Muscle layer of colon (tissue), 2 donors: ENCODE measurements around the gene CRISPLD2.

Source experiments
- H3K27ac ChIP-seq: one replicate; pipeline ENCODE4 v1.7.0; 2013; ENCODE audit warnings: low read depth, mild to moderate bottlenecking, low read length, moderate library complexity
- H3K27me3 ChIP-seq, 2 donors: one replicate each; pipeline ENCODE4 v1.7.0; 2013; ENCODE audit warnings: low read length in 2 of 2, mild to moderate bottlenecking in 2 of 2; ENCODE audit not compliant: insufficient read depth in 2 of 2, control insufficient read depth in 1 of 2
- H3K36me3 ChIP-seq: one replicate; pipeline ENCODE4 v1.7.0; 2013; ENCODE audit warnings: mild to moderate bottlenecking, low read length; ENCODE audit not compliant: insufficient read depth
- H3K4me1 ChIP-seq: one replicate; pipeline ENCODE4 v1.7.0; 2013; ENCODE audit warnings: mild to moderate bottlenecking, low read length; ENCODE audit not compliant: insufficient read depth
- H3K4me3 ChIP-seq, 2 donors: one replicate each; pipeline ENCODE4 v1.7.0; 2013; ENCODE audit warnings: low read length in 2 of 2, low read depth in 1 of 2, mild to moderate bottlenecking in 1 of 2, moderate library complexity in 1 of 2
- H3K9ac ChIP-seq: one replicate; pipeline ENCODE4 v1.7.0; 2013; ENCODE audit warnings: low read length
- H3K9me3 ChIP-seq: one replicate; pipeline ENCODE4 v1.7.0; 2013; ENCODE audit warnings: mild to moderate bottlenecking, low read length
- donor health status: abdominal sarcoma.
- donor health status: Adenocarcinoma of cecum.

The CRISPLD2 gene

GRCh38 chr16:84816485-84816884 is 3.3 kb upstream of the CRISPLD2 start:
- Histone ChIP-seq H3K27me3 (no peaks in the 10 kb centered on the region), H3K27ac (no peak overlapping the region), H3K36me3 (no peaks in the 10 kb centered on the region), H3K4me3 (no peak overlapping the region), H3K9me3 (no peaks in the 10 kb centered on the region), H3K9ac (no peak overlapping the region), H3K4me1 (peaks cover 8% of the 10 kb centered on the region)

GRCh38 chr16:84817206-84817605 is 2.6 kb upstream of the CRISPLD2 start:
- Histone ChIP-seq H3K4me3 (no peak overlapping the region), H3K27me3 (no peaks in the 10 kb centered on the region), H3K27ac (no peak overlapping the region), H3K9me3 (no peaks in the 10 kb centered on the region), H3K4me1 (peaks cover 15% of the 10 kb centered on the region), H3K9ac (no peak overlapping the region), H3K36me3 (no peaks in the 10 kb centered on the region)

GRCh38 chr16:84817613-84818012 is 2.2 kb upstream of the CRISPLD2 start:
- Histone ChIP-seq H3K4me3 (no peak overlapping the region), H3K9ac (no peak overlapping the region), H3K4me1 (peaks cover 20% of the 10 kb centered on the region), H3K27ac (no peak overlapping the region), H3K36me3 (no peaks in the 10 kb centered on the region), H3K9me3 (no peaks in the 10 kb centered on the region), H3K27me3 (no peaks in the 10 kb centered on the region)

DNA sequence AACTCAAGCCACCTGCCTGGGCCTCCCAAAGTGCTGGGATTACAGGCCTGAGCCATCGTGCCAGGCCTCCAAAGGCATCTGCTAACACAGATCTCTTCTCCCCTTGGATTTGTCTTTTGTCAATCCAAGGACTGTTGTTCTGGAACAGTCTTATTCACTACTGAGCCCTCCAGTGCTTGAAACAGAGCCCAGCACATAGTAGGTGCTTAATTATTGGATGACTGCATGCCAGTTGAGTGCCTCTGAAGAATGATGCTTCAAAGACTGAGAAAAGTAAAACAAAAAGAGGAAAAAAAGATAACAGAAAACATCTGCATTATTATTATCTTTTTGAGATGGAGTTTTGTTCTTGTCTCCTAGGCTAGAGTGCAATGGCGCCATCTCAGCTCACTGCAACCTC is 1.7 kb upstream of the CRISPLD2 start:
- Histone ChIP-seq H3K27ac (no peak overlapping the region), H3K4me3 (no peak overlapping the region), H3K9ac (no peak overlapping the region), H3K36me3 (no peaks in the 10 kb centered on the region), H3K27me3 (no peaks in the 10 kb centered on the region), H3K4me1 (peaks cover 25% of the 10 kb centered on the region), H3K9me3 (no peaks in the 10 kb centered on the region)

DNA sequence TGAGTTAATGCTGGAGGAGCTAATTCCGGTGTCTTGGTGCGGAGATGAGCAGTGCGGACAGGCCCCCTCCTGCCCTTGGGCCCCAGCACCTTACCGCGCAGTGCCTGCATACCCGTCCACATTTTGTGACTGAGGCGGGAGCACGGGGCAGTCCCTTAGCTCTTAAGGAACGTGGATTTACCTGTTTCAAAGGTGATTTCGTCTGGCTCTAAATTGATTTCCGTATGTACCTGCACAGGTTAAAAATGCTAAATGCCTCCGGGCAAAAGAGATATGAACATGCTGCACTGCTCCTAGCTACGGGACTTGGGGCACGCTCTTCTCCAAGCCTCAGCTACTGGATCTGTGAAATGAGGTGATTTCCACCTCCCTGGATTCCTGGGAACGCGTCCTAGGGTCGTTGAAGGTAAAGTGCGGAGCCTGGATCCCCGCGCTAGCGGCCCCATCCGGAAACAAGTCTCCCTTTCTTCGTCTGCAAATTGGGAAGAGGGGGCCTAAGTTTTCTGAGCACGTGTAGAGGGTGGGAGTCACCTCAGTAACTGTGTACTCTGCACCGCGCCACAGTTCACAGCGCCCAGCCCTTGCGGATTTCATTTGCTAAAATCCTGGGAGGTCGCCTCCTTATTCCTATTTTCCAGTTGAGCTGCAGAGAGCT is 669 bp upstream of the CRISPLD2 start:
- Histone ChIP-seq H3K4me3 (peak overlapping the region in 1 of 2 donors; percentile 78), H3K27ac (peak overlapping the region; percentile 24), H3K9ac (no peak overlapping the region), H3K27me3 (no peaks in the 10 kb centered on the region), H3K9me3 (no peaks in the 10 kb centered on the region), H3K4me1 (peaks cover 30% of the 10 kb centered on the region), H3K36me3 (peaks cover under 1% of the 10 kb centered on the region)

- Histone ChIP-seq H3K36me3 (peaks cover 4% of the 10 kb centered on the region), H3K4me1 (peaks cover 30% of the 10 kb centered on the region), H3K9me3 (no peaks in the 10 kb centered on the region), H3K9ac (peak overlapping the region; percentile 93), H3K27ac (peak overlapping the region; percentile 94), H3K4me3 (peak overlapping the region; percentile 78 to 86), H3K27me3 (no peaks in the 10 kb centered on the region)
These were observed 510 bp downstream of the CRISPLD2 start for GRCh38 chr16:84820305-84820684.

- H3K9ac ChIP-seq = peak overlapping the region; percentile 93
- H3K27ac ChIP-seq = peak overlapping the region; percentile 94
- H3K36me3 ChIP-seq = peaks cover 4% of the 10 kb centered on the region
- peaks cover 31% of the 10 kb centered on the region for H3K4me1 ChIP-seq
- H3K27me3 ChIP-seq = no peaks in the 10 kb centered on the region
- H3K9me3 ChIP-seq = no peaks in the 10 kb centered on the region
- peak overlapping the region; percentile 78 to 86 for H3K4me3 ChIP-seq
These were observed 986 bp downstream of the CRISPLD2 start for GRCh38 chr16:84820771-84821170.

- peak overlapping the region; percentile 94 for H3K27ac ChIP-seq
- no peaks in the 10 kb centered on the region for H3K27me3 ChIP-seq
These were observed 1.4 kb downstream of the CRISPLD2 start for GRCh38 chr16:84821179-84821578.

GRCh38 chr16:84821728-84822689 is 2.2 kb downstream of the CRISPLD2 start:
- Histone ChIP-seq H3K36me3 (peaks cover 4% of the 10 kb centered on the region), H3K9ac (peak overlapping the region; percentile 93), H3K9me3 (no peaks in the 10 kb centered on the region), H3K4me1 (peaks cover 42% of the 10 kb centered on the region), H3K27ac (peak overlapping the region; percentile 94), H3K27me3 (no peaks in the 10 kb centered on the region), H3K4me3 (peak overlapping the region; percentile 78 to 86)

More at GRCh38 chr16:84821179-84821578, 1.4 kb downstream of the CRISPLD2 start:
- H3K9me3 ChIP-seq = no peaks in the 10 kb centered on the region
- H3K9ac ChIP-seq = peak overlapping the region; percentile 93
- peaks cover 4% of the 10 kb centered on the region for H3K36me3 ChIP-seq
- H3K4me1 ChIP-seq = peaks cover 35% of the 10 kb centered on the region
- peak overlapping the region; percentile 78 to 86 for H3K4me3 ChIP-seq

DNA sequence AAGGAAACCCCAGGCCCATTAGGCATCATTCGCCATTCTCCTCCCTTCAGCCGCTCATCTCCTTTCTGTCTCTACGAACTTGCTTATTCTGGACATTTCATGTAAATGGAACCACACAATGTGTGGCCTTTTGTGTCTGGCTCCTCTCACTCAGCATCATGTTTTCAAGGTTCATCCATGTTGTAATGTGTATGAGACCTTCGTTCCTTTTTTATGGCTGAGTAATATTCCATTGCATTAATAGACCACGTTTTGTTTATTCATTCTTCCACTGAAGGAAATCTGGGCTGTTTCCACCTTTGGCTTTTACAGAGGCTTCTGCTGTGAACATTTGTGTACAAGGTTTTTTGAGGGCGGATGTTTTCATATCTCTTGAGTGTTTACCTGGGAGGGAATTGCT is 3.2 kb downstream of the CRISPLD2 start:
- Histone ChIP-seq H3K4me3 (peak overlapping the region in 1 of 2 donors; percentile 86), H3K27ac (peak overlapping the region; percentile 94), H3K4me1 (peaks cover 52% of the 10 kb centered on the region), H3K9ac (no peak overlapping the region), H3K9me3 (no peaks in the 10 kb centered on the region), H3K27me3 (no peaks in the 10 kb centered on the region), H3K36me3 (peaks cover 6% of the 10 kb centered on the region)

- Histone ChIP-seq H3K36me3 (peaks cover 9% of the 10 kb centered on the region), H3K9me3 (no peaks in the 10 kb centered on the region), H3K27me3 (no peaks in the 10 kb centered on the region), H3K27ac (no peak overlapping the region), H3K4me3 (peak overlapping the region in 1 of 2 donors; percentile 86), H3K9ac (no peak overlapping the region), H3K4me1 (peaks cover 57% of the 10 kb centered on the region)
These were observed 3.7 kb downstream of the CRISPLD2 start for GRCh38 chr16:84823484-84823883.
